GM23248 (cell line): Measurements from ENCODE around the gene TMEM259.

Experiments
- EZH2 ChIP-seq: fragments of 200-600 bp; sonication (generic); IDR thresholded peaks from 2 replicates; pipeline ENCODE4 v1.6.1; 2018; ENCODE audit warnings: antibody characterized with exemption, mild to moderate bottlenecking; ENCODE audit not compliant: insufficient read depth, poor library complexity, severe bottlenecking
- EZH2phosphoT487 ChIP-seq: fragments of 200-600 bp; sonication (generic); IDR thresholded peaks from 2 replicates; pipeline ENCODE4 v1.6.1; 2018; ENCODE audit warnings: antibody characterized with exemption, moderate library complexity, mild to moderate bottlenecking, low read depth; ENCODE audit not compliant: insufficient read depth

GRCh38 chr19:1012334-1012733 is 8.6 kb downstream of the TMEM259 start:
- TF ChIP-seq EZH2phosphoT487 (no peak), EZH2 (no peak)
